Jurkat, Clone E6-1 (cell line): ENCODE measurements around the gene TMEM120B.
"Not testable (repeated sequence)": the region's sequence is repeated elsewhere in the genome, so short reads cannot be mapped to it uniquely, and the experiment has no call there.

ENCODE experiments used
- DNase-seq: peaks from one replicate; pipeline ENCODE4 v3.0.0-alpha.2; 2011; ENCODE audit warnings: low read depth, low spot score
- H3K4me3 ChIP-seq: 2 replicates; pipeline ENCODE4 v1.5.1; 2011; ENCODE audit warnings: mild to moderate bottlenecking, low read length, control low read depth, moderate library complexity

Gene TMEM120B

GRCh38 chr12:121733849-121734248 lies 21.3 kb downstream of the TMEM120B start:
- no peak overlapping the region for H3K4me3 ChIP-seq
- no peak for DNase-seq

- no peak overlapping the region for H3K4me3 ChIP-seq
- no peak for DNase-seq
Observed at GRCh38 chr12:121738340-121738858, 25.8 kb downstream of the TMEM120B start.

GRCh38 chr12:121740847-121741246 lies 28.3 kb downstream of the TMEM120B start:
- no peak overlapping the region for H3K4me3 ChIP-seq
- DNase-seq, result no peak

- DNase-seq, result no peak
Observed at GRCh38 chr12:121741743-121742142, 29.2 kb downstream of the TMEM120B start.

GRCh38 chr12:121745545-121745944 lies 33.0 kb downstream of the TMEM120B start:
- not testable (repeated sequence) for DNase-seq, H3K4me3 ChIP-seq

More at GRCh38 chr12:121741743-121742142, 29.2 kb downstream of the TMEM120B start:
- H3K4me3 ChIP-seq, result no peak overlapping the region

- DNase-seq, result no peak
- H3K4me3 ChIP-seq, result no peak overlapping the region
Observed at GRCh38 chr12:121748218-121748570, 35.6 kb downstream of the TMEM120B start.

GRCh38 chr12:121748571-121749265 lies 36.2 kb downstream of the TMEM120B start:
- H3K4me3 ChIP-seq, result no peak overlapping the region
- no peak for DNase-seq

- no peak overlapping the region for H3K4me3 ChIP-seq
- DNase-seq, result no peak
Observed at GRCh38 chr12:121749267-121749666, 36.7 kb downstream of the TMEM120B start.

- DNase-seq, result no peak
- no peak overlapping the region for H3K4me3 ChIP-seq
Observed at GRCh38 chr12:121750507-121750955, 38.0 kb downstream of the TMEM120B start.

GRCh38 chr12:121751034-121751433 lies 38.5 kb downstream of the TMEM120B start:
- DNase-seq, result no peak
- H3K4me3 ChIP-seq, result no peak overlapping the region

- H3K4me3 ChIP-seq, result no peak overlapping the region
- DNase-seq, result no peak
Observed at GRCh38 chr12:121751749-121752351, 39.3 kb downstream of the TMEM120B start.

- DNase-seq, result no peak
- H3K4me3 ChIP-seq, result no peak overlapping the region
Observed at GRCh38 chr12:121753844-121754264, 41.3 kb downstream of the TMEM120B start.

- DNase-seq, result no peak
Observed at GRCh38 chr12:121754836-121755235, 42.3 kb downstream of the TMEM120B start.

GRCh38 chr12:121755591-121755990 lies 43.0 kb downstream of the TMEM120B start:
- DNase-seq, result no peak
- H3K4me3 ChIP-seq, result no peak overlapping the region

More at GRCh38 chr12:121754836-121755235, 42.3 kb downstream of the TMEM120B start:
- H3K4me3 ChIP-seq, result no peak overlapping the region

- not testable (repeated sequence) for DNase-seq, H3K4me3 ChIP-seq
Observed at GRCh38 chr12:121758536-121758935, 46.0 kb downstream of the TMEM120B start.

- H3K4me3 ChIP-seq, result no peak overlapping the region
- no peak for DNase-seq
Observed at GRCh38 chr12:121762269-121762668, 49.7 kb downstream of the TMEM120B start.

GRCh38 chr12:121764808-121765207 lies 52.3 kb downstream of the TMEM120B start:
- no peak for DNase-seq
- H3K4me3 ChIP-seq, result no peak overlapping the region

GRCh38 chr12:121765573-121765972 lies 53.0 kb downstream of the TMEM120B start:
- no peak for DNase-seq
- no peak overlapping the region for H3K4me3 ChIP-seq

- no peak for DNase-seq
Observed at GRCh38 chr12:121766290-121767039, 53.9 kb downstream of the TMEM120B start.

GRCh38 chr12:121767525-121768016 lies 55.0 kb downstream of the TMEM120B start:
- DNase-seq, result no peak

More at GRCh38 chr12:121766290-121767039, 53.9 kb downstream of the TMEM120B start:
- no peak overlapping the region for H3K4me3 ChIP-seq

More at GRCh38 chr12:121767525-121768016, 55.0 kb downstream of the TMEM120B start:
- no peak overlapping the region for H3K4me3 ChIP-seq
